Skeletal muscle satellite cell (primary cell): ENCODE measurements around the gene SEMA4G.

Source experiments
- H3K27me3 ChIP-seq: 2 replicates; pipeline ENCODE4 v1.7.0; 2013; ENCODE audit warnings: low read length; ENCODE audit not compliant: control insufficient read depth, insufficient read depth
- H3K36me3 ChIP-seq: 2 replicates; pipeline ENCODE4 v1.7.0; 2013; ENCODE audit warnings: mild to moderate bottlenecking, control low read depth, low read length; ENCODE audit not compliant: insufficient read depth
- H3K4me1 ChIP-seq: 2 replicates; pipeline ENCODE4 v1.7.0; 2013; ENCODE audit warnings: low read length; ENCODE audit not compliant: control insufficient read depth, insufficient read depth
- H3K4me2 ChIP-seq: 2 replicates; pipeline ENCODE4 v1.7.0; 2013; ENCODE audit warnings: mild to moderate bottlenecking, low read length
- H3K4me3 ChIP-seq: 2 replicates; pipeline ENCODE4 v1.7.0; 2013; ENCODE audit warnings: low read length
- H3K9ac ChIP-seq: 2 replicates; pipeline ENCODE4 v1.7.0; 2013; ENCODE audit warnings: mild to moderate bottlenecking, low read depth, low read length, moderate library complexity
- H3K9me3 ChIP-seq: replicated peaks from 2 replicates; pipeline ENCODE4 v1.7.0; 2013; ENCODE audit warnings: mild to moderate bottlenecking, control low read depth, low read length

SEMA4G gene

DNA sequence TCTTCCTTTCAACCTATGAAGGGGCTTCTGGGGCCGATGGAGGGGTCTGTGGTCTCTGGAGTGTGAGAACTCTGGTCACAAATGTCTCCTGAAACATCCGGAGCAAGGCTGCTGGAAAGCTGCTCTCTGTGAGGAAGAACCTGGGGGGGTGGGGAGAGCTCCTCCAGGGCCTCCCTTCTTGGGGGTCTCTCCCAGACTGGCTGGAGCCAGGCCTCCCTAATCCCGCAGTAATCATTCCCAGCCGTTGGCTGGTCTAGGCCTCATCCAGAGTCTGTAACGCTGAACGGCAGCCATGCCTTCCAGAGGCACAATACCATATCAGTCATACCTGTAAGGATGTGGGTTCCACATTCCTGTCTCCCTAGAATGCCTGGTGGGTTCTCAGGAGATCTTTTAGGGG is 25.9 kb downstream of the SEMA4G start:
- H3K4me1 ChIP-seq = peaks cover 15% of the 10 kb centered on the region
- no peak overlapping the region for H3K4me2 ChIP-seq
- peaks cover 24% of the 10 kb centered on the region for H3K36me3 ChIP-seq
- no peak overlapping the region for H3K4me3 ChIP-seq
- no peaks in the 10 kb centered on the region for H3K9me3 ChIP-seq
- no peaks in the 10 kb centered on the region for H3K27me3 ChIP-seq
- no peak overlapping the region for H3K9ac ChIP-seq

GRCh38 chr10:100996678-100997359 is 27.5 kb downstream of the SEMA4G start:
- Histone ChIP-seq H3K36me3 (peaks cover 10% of the 10 kb centered on the region), H3K4me2 (peak overlapping the region; percentile 99), H3K27me3 (no peaks in the 10 kb centered on the region), H3K9ac (peak overlapping the region; percentile 98), H3K4me1 (peaks cover 25% of the 10 kb centered on the region), H3K9me3 (no peaks in the 10 kb centered on the region), H3K4me3 (peak overlapping the region; percentile 76)

DNA sequence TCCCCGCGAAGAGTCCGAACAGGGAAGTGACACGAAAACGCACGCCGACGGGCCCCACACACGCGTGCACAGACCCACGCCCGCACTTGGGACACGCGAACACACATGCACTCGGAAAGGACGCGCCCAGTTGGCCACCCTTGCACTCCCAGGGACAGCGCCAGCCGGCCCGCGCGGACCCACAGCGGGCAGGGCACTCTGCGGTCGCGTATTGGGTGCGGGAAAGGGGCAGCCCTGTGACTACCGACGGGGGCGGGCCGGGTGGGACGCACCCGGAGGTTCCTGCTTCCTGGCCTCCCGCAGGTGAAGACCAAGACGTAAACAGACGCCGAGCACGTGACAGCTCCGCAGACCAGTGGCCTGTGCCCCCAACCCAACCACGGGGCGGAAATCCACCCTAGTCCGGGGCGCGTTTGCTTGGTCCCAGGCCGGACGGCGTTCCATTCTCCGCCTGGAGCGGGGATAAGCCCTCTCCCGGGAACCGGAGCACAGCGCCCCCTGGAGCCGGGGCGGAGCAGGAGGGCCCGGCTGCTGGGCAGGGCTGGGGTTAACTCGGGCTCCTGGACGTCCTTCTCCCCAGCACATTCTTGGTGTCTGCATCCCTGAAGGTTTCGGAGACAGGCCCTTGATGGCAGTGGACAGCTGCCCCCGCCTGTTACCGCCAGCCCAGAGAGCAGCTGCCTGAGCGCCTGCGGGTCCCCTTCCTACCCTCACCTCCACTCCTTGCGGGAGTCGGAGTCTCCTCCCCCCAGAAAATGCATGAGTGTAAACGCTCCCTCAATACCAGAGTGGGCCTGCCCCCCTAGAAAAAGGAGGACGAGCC is 28.3 kb downstream of the SEMA4G start:
- Histone ChIP-seq H3K27me3 (no peaks in the 10 kb centered on the region), H3K36me3 (peaks cover 13% of the 10 kb centered on the region), H3K4me1 (peaks cover 33% of the 10 kb centered on the region), H3K4me2 (peak overlapping the region; percentile 99), H3K9me3 (no peaks in the 10 kb centered on the region), H3K4me3 (peak overlapping the region; percentile 76), H3K9ac (peak overlapping the region; percentile 98)

- Histone ChIP-seq H3K36me3 (peaks cover 16% of the 10 kb centered on the region), H3K9me3 (no peaks in the 10 kb centered on the region), H3K27me3 (no peaks in the 10 kb centered on the region), H3K9ac (peak overlapping the region; percentile 98), H3K4me2 (peak overlapping the region; percentile 99), H3K4me3 (peak overlapping the region; percentile 76), H3K4me1 (peaks cover 35% of the 10 kb centered on the region)
Observed at GRCh38 chr10:100998183-100998990, 29.1 kb downstream of the SEMA4G start.

GRCh38 chr10:100998991-100999741 is 29.9 kb downstream of the SEMA4G start:
- Histone ChIP-seq H3K9me3 (no peaks in the 10 kb centered on the region), H3K27me3 (no peaks in the 10 kb centered on the region), H3K4me2 (peak overlapping the region; percentile 99), H3K4me3 (peak overlapping the region; percentile 76), H3K4me1 (peaks cover 35% of the 10 kb centered on the region), H3K36me3 (peaks cover 19% of the 10 kb centered on the region), H3K9ac (peak overlapping the region; percentile 98)

DNA sequence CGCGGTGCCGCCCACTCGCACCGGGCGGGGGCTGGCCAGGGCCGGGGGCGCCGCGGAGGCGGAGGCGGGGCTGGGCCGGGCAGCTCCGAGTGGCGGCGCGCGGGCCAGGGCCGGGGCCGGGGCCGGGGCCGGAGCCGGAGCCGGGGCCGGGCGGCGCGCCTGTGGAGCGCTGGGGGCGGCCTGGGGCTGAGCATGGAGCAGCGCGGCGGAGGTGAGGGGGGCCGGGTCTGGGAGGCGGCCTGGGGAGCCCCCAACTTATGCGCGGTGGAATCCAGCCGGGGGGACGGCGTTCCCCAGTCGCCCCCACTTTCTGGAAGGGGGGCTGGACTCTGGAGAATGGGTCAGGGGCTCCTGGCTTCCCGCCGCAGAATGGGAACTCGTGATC is 30.4 kb downstream of the SEMA4G start, which contains the start of gene LZTS2:
LZTS2 (plus strand) TSS at position 67 of the 385 bp plus-strand sequence. CDS start 2,731 bp downstream, outside the sequence.
- H3K27me3 ChIP-seq = no peaks in the 10 kb centered on the region
- peak within 1 kb of the TSS; percentile 76 for H3K4me3 ChIP-seq
- peaks cover 23% of the 10 kb centered on the region for H3K36me3 ChIP-seq
- no peaks in the 10 kb centered on the region for H3K9me3 ChIP-seq
- peak within 1 kb of the TSS; percentile 98 for H3K9ac ChIP-seq
- H3K4me2 ChIP-seq = peak within 1 kb of the TSS; percentile 99
- peaks cover 35% of the 10 kb centered on the region for H3K4me1 ChIP-seq

DNA sequence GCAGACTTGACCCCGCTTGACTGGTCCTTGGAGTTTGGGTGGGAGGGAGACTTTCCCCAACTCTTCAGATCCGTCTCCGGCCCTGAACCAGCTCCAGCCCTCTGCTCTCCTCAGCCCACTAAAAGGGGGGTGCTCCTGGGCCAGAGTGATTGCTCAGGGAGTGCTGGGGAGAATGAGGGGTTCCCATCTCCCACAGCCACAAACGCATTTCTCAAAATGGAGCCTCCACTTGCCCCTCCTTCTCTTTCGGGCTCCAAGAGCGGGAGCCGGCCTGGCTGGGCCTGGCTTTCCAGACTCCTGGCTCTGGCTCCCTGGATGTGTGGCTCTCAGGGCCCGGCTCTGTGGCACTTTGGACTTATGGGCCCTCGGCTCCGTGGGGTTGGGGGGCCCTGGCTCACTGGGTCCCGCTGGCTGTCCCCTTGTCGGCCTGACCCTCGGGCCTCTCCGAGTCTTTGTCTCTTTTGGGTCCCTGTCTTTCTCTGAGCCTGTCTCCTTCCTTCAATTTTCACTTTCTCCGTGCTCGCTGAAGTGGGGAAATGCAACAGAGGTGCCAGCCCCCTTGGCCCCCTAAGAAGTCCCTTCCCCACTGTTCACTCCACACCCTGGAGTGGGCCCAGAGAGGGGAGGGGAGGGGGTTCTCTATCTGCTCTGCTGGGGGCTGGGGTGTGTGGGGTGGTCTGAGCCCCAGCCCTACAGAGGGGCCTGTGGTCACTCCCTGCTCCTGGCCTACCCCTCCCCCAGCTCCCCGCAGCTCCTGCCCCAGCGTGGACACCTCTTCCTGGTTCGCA is 31.0 kb downstream of the SEMA4G start:
- peaks cover 35% of the 10 kb centered on the region for H3K4me1 ChIP-seq
- H3K4me3 ChIP-seq = peak overlapping the region; percentile 76
- no peaks in the 10 kb centered on the region for H3K9me3 ChIP-seq
- peak overlapping the region; percentile 84 for H3K4me2 ChIP-seq
- peaks cover 28% of the 10 kb centered on the region for H3K36me3 ChIP-seq
- H3K27me3 ChIP-seq = no peaks in the 10 kb centered on the region
- H3K9ac ChIP-seq = peak overlapping the region; percentile 98

GRCh38 chr10:101000915-101001658 is 31.8 kb downstream of the SEMA4G start:
- H3K36me3 ChIP-seq = peaks cover 35% of the 10 kb centered on the region
- peak overlapping the region; percentile 76 for H3K4me3 ChIP-seq
- H3K9ac ChIP-seq = peak overlapping the region; percentile 98
- H3K27me3 ChIP-seq = no peaks in the 10 kb centered on the region
- H3K4me1 ChIP-seq = peaks cover 35% of the 10 kb centered on the region
- no peaks in the 10 kb centered on the region for H3K9me3 ChIP-seq
- peak overlapping the region; percentile 84 for H3K4me2 ChIP-seq

DNA sequence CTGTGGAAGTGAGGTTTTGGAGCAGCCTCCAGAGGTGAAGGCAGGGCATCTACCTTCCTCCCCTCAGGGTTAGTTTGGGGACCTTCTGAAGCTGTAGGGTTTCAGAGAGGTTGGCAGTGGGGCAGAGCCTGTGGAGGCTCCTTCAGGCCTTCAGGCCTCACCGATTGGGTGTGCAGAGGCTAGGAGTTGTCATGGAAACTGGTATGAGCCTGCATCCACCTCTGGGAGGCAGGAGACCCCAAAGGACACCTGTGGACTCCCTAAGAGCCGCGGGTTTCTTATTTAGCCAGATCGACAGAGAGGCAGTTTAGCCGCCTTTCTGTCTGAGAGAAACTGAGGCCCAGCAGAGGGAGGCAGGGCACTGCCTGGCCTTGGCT is 32.3 kb downstream of the SEMA4G start:
- peaks cover 41% of the 10 kb centered on the region for H3K36me3 ChIP-seq
- no peaks in the 10 kb centered on the region for H3K27me3 ChIP-seq
- H3K4me3 ChIP-seq = peak overlapping the region; percentile 76
- H3K9me3 ChIP-seq = no peaks in the 10 kb centered on the region
- H3K4me1 ChIP-seq = peaks cover 36% of the 10 kb centered on the region
- peak overlapping the region; percentile 84 for H3K4me2 ChIP-seq
- peak overlapping the region; percentile 98 for H3K9ac ChIP-seq

DNA sequence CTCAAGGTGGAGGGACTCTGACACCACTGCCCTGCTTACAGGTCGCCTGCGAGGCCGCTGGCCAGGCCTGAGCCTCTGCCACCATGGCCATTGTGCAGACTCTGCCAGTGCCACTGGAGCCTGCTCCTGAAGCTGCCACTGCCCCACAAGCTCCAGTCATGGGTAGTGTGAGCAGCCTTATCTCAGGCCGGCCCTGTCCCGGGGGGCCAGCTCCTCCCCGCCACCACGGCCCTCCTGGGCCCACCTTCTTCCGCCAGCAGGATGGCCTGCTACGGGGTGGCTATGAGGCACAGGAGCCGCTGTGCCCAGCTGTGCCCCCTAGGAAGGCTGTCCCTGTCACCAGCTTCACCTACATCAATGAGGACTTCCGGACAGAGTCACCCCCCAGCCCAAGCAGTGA is 33.2 kb downstream of the SEMA4G start:
- H3K36me3 ChIP-seq = peaks cover 49% of the 10 kb centered on the region
- peaks cover 41% of the 10 kb centered on the region for H3K4me1 ChIP-seq
- no peaks in the 10 kb centered on the region for H3K27me3 ChIP-seq
- H3K9me3 ChIP-seq = no peaks in the 10 kb centered on the region
- peak overlapping the region; percentile 84 for H3K4me2 ChIP-seq
- no peak overlapping the region for H3K4me3 ChIP-seq
- peak overlapping the region; percentile 98 for H3K9ac ChIP-seq
